Measurements from ENCODE around the gene MCM3. TPM values are rescaled to one million over a fixed set of nuclear protein-coding genes. Genes with fewer than 3 reads are reported as not detected.

MCM3 gene
- total RNA-seq, 4 donors from 2014 or later, result 24.9 to 71.8 (median 30.4) TPM

DNA sequence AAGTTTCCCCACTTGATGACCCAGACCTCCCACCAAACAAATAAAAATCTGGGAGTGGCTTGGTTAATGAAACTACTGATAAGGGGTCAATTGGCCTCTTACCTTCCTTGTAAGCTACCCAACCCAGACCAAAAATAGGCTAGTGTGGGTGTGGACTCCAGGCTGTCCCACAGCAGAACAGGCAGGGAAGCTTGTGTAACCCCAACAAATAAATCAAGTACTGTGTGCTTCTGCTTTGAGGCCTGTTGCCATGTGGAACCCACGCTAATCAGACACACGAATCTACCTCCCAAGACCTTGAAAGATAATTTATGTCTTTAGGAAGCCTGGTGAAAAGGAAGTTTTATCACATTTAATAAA lies 43.7 kb upstream of the MCM3 start:
- TF ChIP-seq, protein P1, sequence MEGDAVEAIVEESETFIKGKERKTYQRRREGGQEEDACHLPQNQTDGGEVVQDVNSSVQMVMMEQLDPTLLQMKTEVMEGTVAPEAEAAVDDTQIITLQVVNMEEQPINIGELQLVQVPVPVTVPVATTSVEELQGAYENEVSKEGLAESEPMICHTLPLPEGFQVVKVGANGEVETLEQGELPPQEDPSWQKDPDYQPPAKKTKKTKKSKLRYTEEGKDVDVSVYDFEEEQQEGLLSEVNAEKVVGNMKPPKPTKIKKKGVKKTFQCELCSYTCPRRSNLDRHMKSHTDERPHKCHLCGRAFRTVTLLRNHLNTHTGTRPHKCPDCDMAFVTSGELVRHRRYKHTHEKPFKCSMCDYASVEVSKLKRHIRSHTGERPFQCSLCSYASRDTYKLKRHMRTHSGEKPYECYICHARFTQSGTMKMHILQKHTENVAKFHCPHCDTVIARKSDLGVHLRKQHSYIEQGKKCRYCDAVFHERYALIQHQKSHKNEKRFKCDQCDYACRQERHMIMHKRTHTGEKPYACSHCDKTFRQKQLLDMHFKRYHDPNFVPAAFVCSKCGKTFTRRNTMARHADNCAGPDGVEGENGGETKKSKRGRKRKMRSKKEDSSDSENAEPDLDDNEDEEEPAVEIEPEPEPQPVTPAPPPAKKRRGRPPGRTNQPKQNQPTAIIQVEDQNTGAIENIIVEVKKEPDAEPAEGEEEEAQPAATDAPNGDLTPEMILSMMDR (IDR thresholded peaks at IDR 0.05), result no peak
- TF ChIP-seq POLR2A (IDR thresholded peaks at IDR 0.05), result peak in 1 of 2 donors; percentile 48
- peak overlapping the region in 3 of 4 donors; percentile 45 to 92 (median 84) for H3K27ac ChIP-seq
- H3K4me1 ChIP-seq, result peaks cover 0 to 53% (median 2%) of the 10 kb centered on the region in 4 donors
- peak overlapping the region in 1 of 4 donors; percentile 0 for H3K4me3 ChIP-seq
- H3K9me3 ChIP-seq, result no peaks in the 10 kb centered on the region
- DNase-seq, result peak in 1 of 3 donors; percentile 80
- no peaks in the 10 kb centered on the region for H3K27me3 ChIP-seq
- H3K36me3 ChIP-seq, result no peaks in the 10 kb centered on the region

DNA sequence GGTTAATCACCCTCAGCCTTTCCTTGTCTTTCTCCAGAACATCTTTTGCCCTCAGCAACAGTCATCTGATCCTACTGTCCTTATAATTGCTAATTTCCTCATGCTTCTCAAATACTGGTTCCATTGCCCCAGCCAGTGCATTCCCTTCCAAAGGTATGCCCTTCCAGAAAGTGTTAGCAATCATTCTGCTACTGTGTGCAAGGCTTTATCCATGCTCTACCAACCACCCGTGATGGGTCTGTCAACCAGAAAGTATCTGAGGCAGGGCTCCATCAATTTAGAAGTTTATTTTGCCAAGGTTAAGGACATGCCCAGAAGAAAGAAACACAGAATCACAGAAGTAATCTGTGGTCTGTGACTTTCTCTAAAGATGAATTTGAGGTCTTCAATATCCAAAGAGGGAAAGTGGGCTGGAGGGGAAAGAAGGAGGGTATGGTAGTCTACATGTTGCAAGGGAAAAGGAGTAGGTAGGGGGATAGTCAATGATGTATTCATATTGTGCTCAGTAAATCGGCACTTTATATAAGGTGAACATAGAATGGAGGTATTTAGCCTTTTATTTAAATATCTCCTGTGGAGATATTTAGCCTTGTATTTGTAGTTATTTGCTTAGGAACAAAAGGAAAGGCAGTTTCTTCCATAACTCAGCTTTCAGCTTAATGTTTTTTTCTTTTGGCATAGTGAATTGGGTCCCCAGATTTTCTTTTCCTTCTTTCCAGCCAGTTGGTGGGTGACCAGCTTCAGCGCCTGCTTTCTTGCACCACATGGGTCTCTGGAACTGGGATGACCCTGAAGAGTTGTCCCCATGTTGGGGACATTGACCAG lies 42.2 kb upstream of the MCM3 start:
- no peaks in the 10 kb centered on the region for H3K36me3 ChIP-seq
- peaks cover 0 to 48% (median 2%) of the 10 kb centered on the region in 4 donors for H3K4me1 ChIP-seq
- no peak for DNase-seq
- TF ChIP-seq POLR2A (IDR thresholded peaks at IDR 0.05), result peak in 1 of 2 donors; percentile 14
- TF ChIP-seq, protein P1 (IDR thresholded peaks at IDR 0.05), result no peak
- H3K4me3 ChIP-seq, result no peak overlapping the region
- H3K27ac ChIP-seq, result peak overlapping the region in 3 of 4 donors; percentile 45 to 92 (median 84)
- H3K9me3 ChIP-seq, result no peaks in the 10 kb centered on the region
- H3K27me3 ChIP-seq, result no peaks in the 10 kb centered on the region

DNA sequence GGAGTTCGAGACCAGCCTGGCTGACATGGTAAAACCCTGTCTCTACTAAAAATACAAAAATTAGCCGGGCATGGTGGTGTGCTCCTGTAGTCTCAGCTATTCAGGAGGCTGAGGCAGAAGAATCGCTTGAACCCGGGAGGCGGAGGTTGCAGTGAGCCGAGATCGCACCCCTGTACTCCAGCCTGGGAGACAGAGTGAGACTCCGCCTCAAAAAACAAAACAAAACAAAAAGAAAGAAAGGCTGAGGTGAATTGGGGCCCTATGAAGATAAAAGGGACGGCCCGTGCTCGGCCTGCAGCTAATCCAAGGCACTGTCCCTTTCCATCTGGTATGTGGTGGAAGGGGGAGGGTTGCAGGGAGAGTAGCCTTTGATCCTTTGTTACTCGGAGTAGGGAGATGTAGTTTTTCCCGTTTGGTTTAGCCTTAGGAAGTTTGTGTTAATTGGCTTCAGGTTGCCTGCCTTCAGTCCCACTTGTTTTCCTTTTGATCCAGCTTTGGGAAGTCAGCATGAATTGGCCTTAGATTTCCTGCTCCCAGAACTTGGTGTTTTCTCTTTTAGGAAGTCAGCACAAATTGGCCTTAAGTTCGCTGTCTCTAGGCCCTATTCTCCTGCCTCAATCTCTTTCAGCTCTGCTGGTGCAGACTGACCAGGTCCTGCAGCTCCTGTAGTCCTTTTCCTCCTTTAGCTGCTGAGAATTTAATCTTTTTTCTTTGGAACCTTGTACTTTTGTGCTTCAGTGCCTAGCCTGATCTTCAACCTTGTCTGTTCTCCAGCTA lies 41.3 kb upstream of the MCM3 start:
- Histone ChIP-seq H3K36me3 (no peaks in the 10 kb centered on the region), H3K27me3 (no peaks in the 10 kb centered on the region), H3K4me1 (peaks cover 0 to 48% (median 2%) of the 10 kb centered on the region in 4 donors), H3K27ac (peak overlapping the region in 3 of 4 donors; percentile 59 to 92 (median 84)), H3K9me3 (no peaks in the 10 kb centered on the region), H3K4me3 (peak overlapping the region in 2 of 4 donors; percentile 5 to 10)
- peak in 1 of 3 donors; percentile 76 for DNase-seq
- peak in 1 of 2 donors; percentile 40 for TF ChIP-seq POLR2A (IDR thresholded peaks at IDR 0.05)
- TF ChIP-seq, protein P1 (IDR thresholded peaks at IDR 0.05), result no peak

DNA sequence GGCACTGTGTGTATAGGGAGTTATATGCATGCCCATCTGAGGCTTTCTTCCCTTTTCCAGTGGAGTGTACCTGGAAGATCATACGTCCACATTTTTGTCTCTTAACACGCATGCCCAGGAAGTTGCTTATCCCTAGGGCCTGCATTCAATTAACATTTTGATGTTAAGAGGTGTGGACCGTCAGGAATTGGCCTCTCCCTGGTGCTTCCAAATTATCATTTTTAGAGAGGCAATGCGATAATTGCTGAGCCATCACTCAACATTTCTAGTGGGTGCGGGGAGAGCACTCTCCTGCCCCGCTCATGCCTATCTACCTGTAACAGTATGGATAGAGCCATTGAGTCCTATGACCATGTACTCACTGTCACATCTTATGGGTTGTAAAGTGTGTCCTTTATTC lies 39.6 kb upstream of the MCM3 start:
- no peak overlapping the region for H3K4me3 ChIP-seq
- H3K27me3 ChIP-seq, result no peaks in the 10 kb centered on the region
- peaks cover 0 to 43% (median 0%) of the 10 kb centered on the region in 4 donors for H3K4me1 ChIP-seq
- no peak for DNase-seq
- H3K27ac ChIP-seq, result peak overlapping the region in 1 of 4 donors; percentile 92
- no peaks in the 10 kb centered on the region for H3K9me3 ChIP-seq
- H3K36me3 ChIP-seq, result no peaks in the 10 kb centered on the region
- no peak for TF ChIP-seq POLR2A (IDR thresholded peaks at IDR 0.05)
- TF ChIP-seq, protein P1 (IDR thresholded peaks at IDR 0.05), result no peak

DNA sequence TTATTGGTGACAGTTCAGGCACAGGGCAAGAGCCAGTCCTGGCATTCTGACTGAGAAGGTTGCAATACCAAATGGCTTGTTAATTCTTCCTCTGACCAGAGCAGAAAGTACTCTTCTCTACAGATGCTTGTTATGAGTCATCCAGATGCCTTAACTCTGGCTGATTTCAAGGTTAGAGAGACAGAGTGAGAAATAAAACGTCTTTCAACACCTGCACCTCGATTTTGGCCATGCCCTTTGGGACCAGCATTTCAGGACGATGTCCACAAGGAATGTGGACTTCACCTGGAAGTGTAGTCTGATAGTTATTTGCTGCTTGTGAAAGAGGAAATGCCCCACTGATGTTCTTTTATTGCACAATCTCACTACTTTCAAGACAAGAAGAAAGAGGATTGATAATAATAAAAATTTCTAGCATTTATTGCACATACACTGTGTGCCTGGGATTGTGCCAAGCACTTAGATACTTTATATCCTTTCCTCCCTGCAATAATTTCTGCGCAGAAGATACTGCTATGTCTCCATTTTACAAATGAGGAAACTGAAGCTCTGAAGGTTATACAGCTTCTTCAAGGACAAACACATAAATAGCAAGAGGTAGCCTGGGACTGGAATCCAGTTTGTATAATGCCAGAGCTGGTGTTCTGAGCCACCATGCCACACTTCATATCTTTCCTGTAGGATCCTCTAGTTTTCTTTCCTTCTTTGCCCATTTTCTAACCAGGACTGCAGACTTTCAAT lies 33.5 kb upstream of the MCM3 start:
- H3K4me3 ChIP-seq, result no peak overlapping the region
- no peaks in the 10 kb centered on the region for H3K27me3 ChIP-seq
- no peaks in the 10 kb centered on the region for H3K36me3 ChIP-seq
- peaks cover 0 to 25% (median 0%) of the 10 kb centered on the region in 4 donors for H3K4me1 ChIP-seq
- TF ChIP-seq POLR2A (IDR thresholded peaks at IDR 0.05), result no peak
- TF ChIP-seq, protein P1 (IDR thresholded peaks at IDR 0.05), result no peak
- peak in 2 of 3 donors; percentile 61 to 69 for DNase-seq
- peak overlapping the region in 3 of 4 donors; percentile 10 to 73 (median 51) for H3K27ac ChIP-seq
- no peaks in the 10 kb centered on the region for H3K9me3 ChIP-seq
